GM23338 (cell line): ENCODE data around the gene ADGRB2.
A peak's percentile ranks its signal among the peaks of the same experiment; 100 is the strongest.

Source experiments
- CREB1 ChIP-seq: fragments of 250-450 bp; sonication (Bioruptor Pico); IDR thresholded peaks from 2 replicates; pipeline ENCODE4 v1.5.0; 2020; ENCODE audit warnings: low read depth, mild to moderate bottlenecking, moderate library complexity
- EZH2 ChIP-seq: fragments of 200-600 bp; sonication (generic); IDR thresholded peaks from one replicate; pipeline ENCODE4 v1.8.0; 2017; ENCODE audit warnings: antibody characterized with exemption, mild to moderate bottlenecking, low read depth; ENCODE audit not compliant: unreplicated experiment
- EZH2phosphoT487 ChIP-seq: fragments of 200-600 bp; sonication (generic); IDR thresholded peaks from one replicate; pipeline ENCODE4 v1.8.1; 2018; ENCODE audit warnings: antibody characterized with exemption; ENCODE audit not compliant: unreplicated experiment
- POLR2AphosphoS5 ChIP-seq: IDR thresholded peaks from 2 replicates; pipeline ENCODE4 v1.6.1; 2016; ENCODE audit warnings: antibody characterized with exemption, low read depth
- REST ChIP-seq: IDR thresholded peaks from one replicate; pipeline ENCODE4 v1.6.1; 2018; ENCODE audit warnings: antibody characterized with exemption; ENCODE audit not compliant: unreplicated experiment
- ZNF114 ChIP-seq: fragments of 250-450 bp; sonication (Bioruptor Pico); IDR thresholded peaks from 2 replicates; pipeline ENCODE4 v1.5.0; 2020; ENCODE audit warnings: mild to moderate bottlenecking, moderate library complexity
- TF ChIP-seq, protein P1 (sequence below), 2 experiments: fragments of 200-600 bp in 1 of 2; sonication (generic) in 1 of 2; conservative IDR thresholded peaks; 2 replicates each; pipeline versions ENCODE4 v1.5.1 to v1.6.1; 2016 to 2017; ENCODE audit warnings: antibody characterized with exemption in 2 of 2, low read depth in 2 of 2, mild to moderate bottlenecking in 2 of 2, moderate library complexity in 1 of 2

GRCh38 chr1:31705080-31705866 lies 58.9 kb downstream of the ADGRB2 start:
- TF ChIP-seq, protein P1, sequence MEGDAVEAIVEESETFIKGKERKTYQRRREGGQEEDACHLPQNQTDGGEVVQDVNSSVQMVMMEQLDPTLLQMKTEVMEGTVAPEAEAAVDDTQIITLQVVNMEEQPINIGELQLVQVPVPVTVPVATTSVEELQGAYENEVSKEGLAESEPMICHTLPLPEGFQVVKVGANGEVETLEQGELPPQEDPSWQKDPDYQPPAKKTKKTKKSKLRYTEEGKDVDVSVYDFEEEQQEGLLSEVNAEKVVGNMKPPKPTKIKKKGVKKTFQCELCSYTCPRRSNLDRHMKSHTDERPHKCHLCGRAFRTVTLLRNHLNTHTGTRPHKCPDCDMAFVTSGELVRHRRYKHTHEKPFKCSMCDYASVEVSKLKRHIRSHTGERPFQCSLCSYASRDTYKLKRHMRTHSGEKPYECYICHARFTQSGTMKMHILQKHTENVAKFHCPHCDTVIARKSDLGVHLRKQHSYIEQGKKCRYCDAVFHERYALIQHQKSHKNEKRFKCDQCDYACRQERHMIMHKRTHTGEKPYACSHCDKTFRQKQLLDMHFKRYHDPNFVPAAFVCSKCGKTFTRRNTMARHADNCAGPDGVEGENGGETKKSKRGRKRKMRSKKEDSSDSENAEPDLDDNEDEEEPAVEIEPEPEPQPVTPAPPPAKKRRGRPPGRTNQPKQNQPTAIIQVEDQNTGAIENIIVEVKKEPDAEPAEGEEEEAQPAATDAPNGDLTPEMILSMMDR (conservative IDR thresholded peaks at IDR 0.05; ENCODE audit: low read depth in 2 of 2), result peak in 1 of 2 experiments; percentile 51; a peak in 2 of 4 replicates
- TF ChIP-seq CREB1 (CRISPR knock-in tag) (no peak), EZH2phosphoT487 (no peak), REST (no peak), EZH2 (no peak), POLR2AphosphoS5 (no peak), ZNF114 (no peak)
